ENCODE measurements around the gene PAXIP1. TPM values are rescaled to one million over a fixed set of nuclear protein-coding genes. Genes with fewer than 3 reads are reported as not detected.
"Not testable (repeated sequence)": the region's sequence is repeated elsewhere in the genome, so short reads cannot be mapped to it uniquely, and the experiment has no call there.

The PAXIP1 gene
- total and polyA plus RNA-seq, 8 donors, result 10.6 to 22.3 (median 19.6) TPM

- intact Hi-C loops (cut with DNase I), result no loop called here
- Histone ChIP-seq H3K27ac (no peak overlapping the region), H3K4me1 (peaks cover 4 to 8% of the 10 kb centered on the region in 2 donors), H3K27me3 (no peaks in the 10 kb centered on the region), H3K36me3 (peaks cover 0 to 6% of the 10 kb centered on the region in 2 donors), H3K9me3 (peaks cover 0 to 19% of the 10 kb centered on the region in 2 donors), H3K4me3 (no peak overlapping the region)
- no peak for TF ChIP-seq CTCF (IDR thresholded peaks at IDR 0.05)
- DNase-seq (no peak), ATAC-seq (no peak)
Observed at GRCh38 chr7:154931906-154932305, 71.0 kb downstream of the PAXIP1 start.

GRCh38 chr7:154929006-154929726 lies 73.8 kb downstream of the PAXIP1 start:
- Histone ChIP-seq H3K27me3 (no peaks in the 10 kb centered on the region), H3K4me3 (peak overlapping the region; percentile 61 to 64), H3K36me3 (peaks cover 0 to under 1% of the 10 kb centered on the region in 2 donors), H3K4me1 (peaks cover 4 to 8% of the 10 kb centered on the region in 2 donors), H3K9me3 (peaks cover 0 to 10% of the 10 kb centered on the region in 2 donors), H3K27ac (peak overlapping the region; percentile 85 to 91)
- ATAC-seq (peak; percentile 56), DNase-seq (no peak)
- no peak for TF ChIP-seq CTCF (IDR thresholded peaks at IDR 0.05)
- intact Hi-C loops (cut with DNase I), result loop anchor here in 1 of 2 donors (10.0 kb wide), 1 partner anchor 76 kb away; the partner anchor contains the start of gene PAXIP1

GRCh38 chr7:154928136-154929005 lies 74.6 kb downstream of the PAXIP1 start:
- H3K27me3 ChIP-seq, result no peaks in the 10 kb centered on the region

GRCh38 chr7:154927624-154928125 lies 75.2 kb downstream of the PAXIP1 start:
- DNase-seq, result peak in 3 of 4 donors; percentile 69 to 88 (median 71)
- H3K4me3 ChIP-seq, result peak overlapping the region; percentile 61 to 64
- H3K27me3 ChIP-seq, result no peaks in the 10 kb centered on the region
- intact Hi-C loops (cut with DNase I), result loop anchor here in 1 of 2 donors (10.0 kb wide), 1 partner anchor 77 kb away; the partner anchor contains the start of gene PAXIP1
- peak overlapping the region; percentile 85 to 91 for H3K27ac ChIP-seq
- H3K4me1 ChIP-seq, result peaks cover 4 to 8% of the 10 kb centered on the region in 2 donors
- peak; percentile 91 for ATAC-seq
- no peaks in the 10 kb centered on the region for H3K36me3 ChIP-seq
- H3K9me3 ChIP-seq, result no peaks in the 10 kb centered on the region
- peak; percentile 55 to 62 for TF ChIP-seq CTCF (IDR thresholded peaks at IDR 0.05)

More at GRCh38 chr7:154928136-154929005, 74.6 kb downstream of the PAXIP1 start:
- Histone ChIP-seq H3K27ac (peak overlapping the region; percentile 85 to 91), H3K9me3 (peaks cover 0 to 3% of the 10 kb centered on the region in 2 donors), H3K4me3 (peak overlapping the region; percentile 61 to 64), H3K36me3 (no peaks in the 10 kb centered on the region), H3K4me1 (peaks cover 4 to 8% of the 10 kb centered on the region in 2 donors)
- DNase-seq (peak in 2 of 4 donors; percentile 93 to 94), ATAC-seq (peak; percentile 90)
- TF ChIP-seq CTCF (IDR thresholded peaks at IDR 0.05), result no peak
- intact Hi-C loops (cut with DNase I), result loop anchor here in 1 of 2 donors (10.0 kb wide), 1 partner anchor 76 kb away; the partner anchor contains the start of gene PAXIP1

GRCh38 chr7:154922472-154922871 lies 80.5 kb downstream of the PAXIP1 start:
- H3K27me3 ChIP-seq, H3K4me1 ChIP-seq, ATAC-seq, H3K4me3 ChIP-seq, H3K36me3 ChIP-seq, DNase-seq, H3K9me3 ChIP-seq, H3K27ac ChIP-seq: not testable (repeated sequence)
- intact Hi-C loops (cut with DNase I), result loop anchor here in 1 of 2 donors (10.0 kb wide), 1 partner anchor 82 kb away; the partner anchor contains the start of gene PAXIP1
